CD4-positive, alpha-beta T cell (primary cell): ENCODE measurements around the gene RGL1. TPM values are rescaled to one million over a fixed set of nuclear protein-coding genes. Genes with fewer than 3 reads are reported as not detected.

ENCODE experiments used
- ATAC-seq: fragments of 200-7000 bp; cut with Tn5 transposase; one replicate; pipeline ENCODE4 v1.10.0; 2022; ENCODE audit warnings: mild to moderate bottlenecking; ENCODE audit not compliant: poor library complexity
- CTCF ChIA-PET: fragments of 350-600 bp; sonication (Branson Sonifier 250); formaldehyde crosslinking; loops from one replicate; lab custom pipeline; 2021; ENCODE audit warnings: antibody characterized with exemption, inconsistent platforms; lab: Charles Lee
- POLR2A ChIA-PET: fragments of 350-600 bp; sonication (Branson Sonifier 250); formaldehyde crosslinking; loops from one replicate; lab custom pipeline; 2021; ENCODE audit warnings: antibody characterized with exemption, inconsistent platforms; lab: Charles Lee
- DNase-seq, 14 experiments: peaks; one replicate each; pipeline ENCODE4 v3.0.0-alpha.2; 2013 to 2020; ENCODE audit warnings: mixed read lengths in 2 of 14
- H3K27ac ChIP-seq, 2 donors: one replicate each; pipeline versions ENCODE4 v1.5.1 to v1.7.0; 2013; ENCODE audit warnings: low read length in 2 of 2, low read depth in 1 of 2, mild to moderate bottlenecking in 1 of 2
- H3K27me3 ChIP-seq, 2 experiments: 1 replicate in 1 of 2; 2 replicates in 1 of 2; pipeline versions ENCODE4 v1.6.1 to v1.7.0; 2013; ENCODE audit warnings: low read length in 2 of 2, control low read depth in 1 of 2, mild to moderate bottlenecking in 1 of 2, moderate library complexity in 1 of 2; ENCODE audit not compliant: insufficient read depth in 2 of 2, control insufficient read depth in 1 of 2
- H3K36me3 ChIP-seq: one replicate; pipeline ENCODE4 v1.6.1; 2013; ENCODE audit warnings: low read length, control low read depth; ENCODE audit not compliant: insufficient read depth
- H3K4me1 ChIP-seq: one replicate; pipeline ENCODE4 v1.6.1; 2013; ENCODE audit warnings: low read length, control low read depth; ENCODE audit not compliant: insufficient read depth
- H3K4me3 ChIP-seq: one replicate; pipeline ENCODE4 v1.5.1; 2013; ENCODE audit warnings: mild to moderate bottlenecking, low read length, moderate library complexity
- H3K9me3 ChIP-seq, 2 experiments: 1 replicate in 1 of 2; 2 replicates in 1 of 2; pipeline versions ENCODE4 v1.6.1 to v1.7.0; 2013; ENCODE audit warnings: low read length in 2 of 2, mild to moderate bottlenecking in 2 of 2, control low read depth in 1 of 2, moderate library complexity in 1 of 2; ENCODE audit not compliant: control insufficient read depth in 1 of 2, insufficient read depth in 1 of 2
- H3K27ac Mint-ChIP-seq: one replicate; pipeline ENCODE4 v1.8.0; 2020; ENCODE audit warnings: mixed read lengths
- H3K27me3 Mint-ChIP-seq: one replicate; pipeline ENCODE4 v1.8.0; 2021; ENCODE audit warnings: mixed read lengths
- H3K36me3 Mint-ChIP-seq: one replicate; pipeline ENCODE4 v1.8.0; 2021; ENCODE audit warnings: low read depth, mixed read lengths
- H3K4me1 Mint-ChIP-seq: one replicate; pipeline ENCODE4 v1.8.0; 2021; ENCODE audit warnings: low read depth, mixed read lengths
- H3K4me3 Mint-ChIP-seq: one replicate; pipeline ENCODE4 v1.8.0; 2020; ENCODE audit warnings: mild to moderate bottlenecking, mixed read lengths
- H3K9me3 Mint-ChIP-seq: one replicate; pipeline ENCODE4 v1.8.0; 2020; ENCODE audit warnings: mixed read lengths
- CTCF ChIP-seq: fragments of 200-600 bp; IDR thresholded peaks from one replicate; pipeline ENCODE4 v1.8.0; 2022; ENCODE audit warnings: antibody characterized with exemption, mild to moderate bottlenecking
- intact Hi-C, 2 experiments: fragments of 100-400 bp; cut with DNase I in 1 of 2; cut with micrococcal nuclease in 1 of 2; formaldehyde crosslinking; loops; one replicate each; pipeline versions ENCODE4 v1.15.1 to v1.9.0; 2023 to 2025; cut with DNase I, micrococcal nuclease
- total RNA-seq, 174 experiments: library from RNA in 2 of 174; stranded (reverse) in 2 of 174; gene quantifications; one replicate each; pipeline ENCODE4 v1.2.3 and lab custom pipeline; 2021 to 2026

RGL1 gene
- total RNA-seq, 2 experiments from 2014 or later, result 1.2 to 1.8 TPM

- no peaks in the 10 kb centered on the region for H3K27me3 Mint-ChIP-seq
- POLR2A ChIA-PET, result no interaction called here
- peaks cover 18% of the 10 kb centered on the region for H3K4me1 Mint-ChIP-seq
- H3K4me3 Mint-ChIP-seq, result no peak overlapping the region
- no peaks in the 10 kb centered on the region for H3K9me3 Mint-ChIP-seq
- no peak overlapping the region for H3K27ac Mint-ChIP-seq
- DNase-seq, result no peak
- Histone ChIP-seq H3K27me3 (no peaks in the 10 kb centered on the region), H3K4me3 (no peak overlapping the region), H3K36me3 (no peaks in the 10 kb centered on the region), H3K27ac (no peak overlapping the region), H3K4me1 (no peaks in the 10 kb centered on the region), H3K9me3 (no peaks in the 10 kb centered on the region)
- H3K36me3 Mint-ChIP-seq, result no peaks in the 10 kb centered on the region
- TF ChIP-seq CTCF, result no peak
- no peak for ATAC-seq
- CTCF ChIA-PET, result no interaction called here
- intact Hi-C loops, result no loop called here
Measured at GRCh38 chr1:183841550-183841949, 36.6 kb downstream of the RGL1 start.

- no peaks in the 10 kb centered on the region for H3K36me3 Mint-ChIP-seq
- DNase-seq (peak in 6 of 14 experiments; percentile 2 to 33 (median 13)), ATAC-seq (no peak)
- H3K4me3 ChIP-seq, result no peak overlapping the region
- TF ChIP-seq CTCF, result no peak
- ChIA-PET CTCF (interaction anchor here (0.8 kb wide), 1 partner anchor 9 kb away, joined by 3 read pairs; no protein-coding TSS in a partner anchor), POLR2A (interaction anchor here (1.0 kb wide), 1 partner anchor 46 kb away, joined by 3 read pairs; no protein-coding TSS in a partner anchor)
- no peaks in the 10 kb centered on the region for H3K27me3 ChIP-seq
- no peaks in the 10 kb centered on the region for H3K36me3 ChIP-seq
- H3K4me3 Mint-ChIP-seq, result no peak overlapping the region
- H3K9me3 Mint-ChIP-seq, result no peaks in the 10 kb centered on the region
- no peak overlapping the region for H3K27ac Mint-ChIP-seq
- H3K27me3 Mint-ChIP-seq, result no peaks in the 10 kb centered on the region
- H3K4me1 ChIP-seq, result no peaks in the 10 kb centered on the region
- intact Hi-C loops, result no loop called here
- H3K9me3 ChIP-seq, result no peaks in the 10 kb centered on the region
- H3K27ac ChIP-seq, result no peak overlapping the region
- H3K4me1 Mint-ChIP-seq, result peaks cover 18% of the 10 kb centered on the region
Measured at GRCh38 chr1:183841950-183842794, 37.3 kb downstream of the RGL1 start.

- DNase-seq, result no peak
- Mint-ChIP-seq H3K4me1 (peaks cover 18% of the 10 kb centered on the region), H3K36me3 (no peaks in the 10 kb centered on the region), H3K4me3 (no peak overlapping the region), H3K27me3 (no peaks in the 10 kb centered on the region), H3K9me3 (no peaks in the 10 kb centered on the region), H3K27ac (no peak overlapping the region)
- POLR2A ChIA-PET, result interaction anchor here (1.0 kb wide), 1 partner anchor 45 kb away, joined by 3 read pairs; no protein-coding TSS in a partner anchor
- no peak for ATAC-seq
- CTCF ChIA-PET, result interaction anchor here (0.8 kb wide), 1 partner anchor 10 kb away, joined by 3 read pairs; no protein-coding TSS in a partner anchor
- H3K27me3 ChIP-seq, result no peaks in the 10 kb centered on the region
- TF ChIP-seq CTCF, result no peak
- H3K36me3 ChIP-seq, result no peaks in the 10 kb centered on the region
- no peak overlapping the region for H3K4me3 ChIP-seq
- H3K4me1 ChIP-seq, result no peaks in the 10 kb centered on the region
- no peak overlapping the region for H3K27ac ChIP-seq
- intact Hi-C loops, result no loop called here
- no peaks in the 10 kb centered on the region for H3K9me3 ChIP-seq
Measured at GRCh38 chr1:183842795-183843144, 37.9 kb downstream of the RGL1 start.
